NCI-H345 (cell line): ENCODE measurements around the gene COX7A2.

Source experiments
- DNase-seq: peaks from one replicate; lab custom pipeline; 2025; lab: John Stamatoyannopoulos, UW

COX7A2 gene

DNA sequence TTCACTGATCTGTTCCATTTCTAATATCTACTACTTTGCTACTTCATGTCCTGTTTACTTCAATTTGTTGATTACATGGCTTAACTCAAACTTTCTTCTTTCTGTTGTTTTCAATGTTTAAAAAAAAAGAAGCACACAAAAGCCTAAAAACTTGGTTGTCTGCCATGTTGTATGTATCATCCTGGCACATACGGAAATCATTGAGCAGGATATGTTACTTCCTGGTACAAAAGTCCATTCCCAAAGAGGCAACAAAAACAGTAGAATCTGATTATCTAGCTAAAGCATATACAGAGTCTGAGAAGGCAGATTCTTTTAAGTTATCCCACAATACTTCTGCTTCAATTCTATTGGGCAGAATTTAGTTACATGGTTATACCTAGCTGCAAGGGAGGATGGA is 23.2 kb downstream of the COX7A2 start:
- no peak for DNase-seq

DNA sequence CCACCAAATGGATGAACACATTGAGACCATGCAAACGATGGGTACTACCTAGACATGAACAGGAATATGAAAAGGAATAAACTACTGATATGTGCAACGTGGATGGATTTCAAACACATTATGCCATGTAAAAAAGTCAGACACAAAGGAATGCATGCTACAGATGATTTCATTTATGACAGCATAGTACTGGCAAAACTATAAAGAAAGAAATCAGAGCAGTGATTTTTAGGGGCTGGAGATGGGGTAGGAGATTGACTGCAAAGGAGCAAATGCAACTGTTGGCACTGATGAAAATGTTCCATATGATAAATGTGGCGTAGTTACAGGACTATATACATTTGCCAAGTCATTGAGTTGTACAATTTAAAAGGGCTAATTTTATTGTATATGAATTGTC is 24.3 kb downstream of the COX7A2 start:
- no peak for DNase-seq

DNA sequence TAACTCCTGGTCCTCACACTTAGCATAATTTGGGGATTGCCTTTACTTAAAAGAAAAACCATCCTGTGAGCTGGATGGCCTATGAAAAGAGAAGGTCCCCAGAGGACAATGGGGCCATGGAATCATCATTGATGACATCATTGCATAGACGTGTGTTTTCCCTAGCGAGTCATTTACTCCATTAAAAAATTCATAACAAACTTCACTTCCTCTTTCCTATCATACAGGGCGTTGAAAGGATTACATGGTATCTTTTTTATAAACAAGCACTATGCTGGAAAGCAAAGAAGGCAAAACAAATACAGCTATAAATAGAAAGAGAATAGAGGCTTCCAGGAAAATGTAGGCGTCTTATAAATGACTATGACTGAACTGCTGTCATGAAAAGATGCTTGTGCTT is 26.4 kb downstream of the COX7A2 start:
- no peak for DNase-seq

DNA sequence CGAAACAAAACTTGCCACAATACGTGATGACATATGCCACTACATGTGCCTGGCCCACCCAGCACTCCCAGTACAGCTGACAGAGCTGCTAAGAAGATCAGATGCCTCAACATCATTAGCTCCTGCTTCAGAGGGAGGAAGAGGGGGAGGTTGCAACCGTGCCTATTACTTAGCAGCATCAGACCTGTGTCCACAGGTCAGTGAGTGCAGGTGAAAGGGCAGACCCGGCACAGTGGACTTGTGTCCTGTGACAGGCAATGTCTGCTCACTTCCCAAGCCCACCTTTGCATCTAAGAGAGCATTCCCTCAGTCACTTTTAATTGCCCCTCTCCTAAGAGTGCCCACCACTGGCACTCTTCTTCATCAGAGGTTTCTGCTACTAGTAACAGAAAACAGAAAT is 28.3 kb downstream of the COX7A2 start:
- no peak for DNase-seq

DNA sequence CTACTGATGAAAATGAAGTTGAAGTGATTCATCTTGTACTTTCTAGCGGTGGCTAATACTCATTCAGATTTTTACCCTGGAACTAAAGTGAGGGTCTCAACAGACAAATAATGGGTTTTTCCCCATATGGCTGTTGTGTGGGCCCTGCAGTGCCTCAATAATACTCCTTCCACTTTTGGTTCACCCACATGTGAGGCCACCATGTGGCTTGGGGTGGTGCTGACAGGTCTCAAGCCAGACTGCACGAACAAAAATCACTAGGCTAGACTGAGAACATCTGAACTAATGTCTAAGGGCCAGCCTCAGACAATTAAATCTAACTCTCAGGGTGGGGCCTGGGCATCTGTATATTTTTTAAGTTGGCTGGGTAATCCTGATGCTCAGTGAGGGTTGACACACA is 29.9 kb downstream of the COX7A2 start:
- no peak for DNase-seq

DNA sequence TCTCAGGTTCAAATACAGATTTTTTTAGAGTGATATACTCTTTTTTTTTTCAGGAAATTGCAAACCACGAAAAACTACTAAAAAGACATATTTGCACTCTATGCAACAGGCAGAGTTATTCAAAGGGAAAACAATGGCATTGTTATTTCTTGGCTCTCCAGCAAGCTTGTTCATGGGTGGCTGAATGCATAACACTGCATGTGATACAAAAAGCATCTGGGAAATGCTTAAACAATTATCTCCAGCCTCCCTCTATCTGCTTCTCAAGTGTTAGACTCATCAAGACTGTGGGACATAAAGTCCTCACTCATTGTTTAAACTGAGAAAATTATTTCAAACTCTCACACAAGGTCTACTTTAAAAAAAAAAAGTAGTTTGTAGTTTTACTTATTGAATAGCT is 30.5 kb downstream of the COX7A2 start:
- no peak for DNase-seq

DNA sequence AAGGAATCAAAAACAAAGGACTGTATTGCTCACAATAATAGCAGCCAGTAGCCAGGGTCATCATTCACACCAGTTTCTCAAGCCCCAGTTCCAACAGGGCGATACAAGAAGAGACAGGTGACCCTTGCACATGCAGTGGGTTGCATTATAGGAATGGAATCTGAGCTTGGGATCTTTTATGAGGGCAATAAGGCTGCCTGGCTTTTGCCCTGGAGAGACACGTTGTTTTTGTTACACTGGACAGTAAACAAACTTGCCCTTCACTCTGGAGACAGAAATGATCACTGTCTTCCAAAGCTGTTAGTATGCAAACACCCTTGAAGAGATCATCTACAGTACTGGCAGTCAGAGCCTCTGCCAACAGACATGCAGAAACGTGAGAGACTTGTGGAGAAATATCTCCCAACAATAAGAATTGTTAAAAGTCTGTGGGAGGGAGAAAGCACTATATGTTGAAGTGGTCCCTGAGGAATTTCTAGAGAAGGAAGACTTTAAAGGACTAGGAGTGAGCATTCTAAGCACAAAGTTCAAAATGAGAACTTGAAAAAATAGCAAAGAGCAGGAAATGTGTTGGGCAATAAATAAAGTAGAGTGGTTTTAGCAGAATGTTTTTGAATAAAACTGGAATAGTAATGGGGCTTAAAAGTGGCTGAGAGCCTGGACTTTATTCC is 31.5 kb downstream of the COX7A2 start:
- no peak for DNase-seq

DNA sequence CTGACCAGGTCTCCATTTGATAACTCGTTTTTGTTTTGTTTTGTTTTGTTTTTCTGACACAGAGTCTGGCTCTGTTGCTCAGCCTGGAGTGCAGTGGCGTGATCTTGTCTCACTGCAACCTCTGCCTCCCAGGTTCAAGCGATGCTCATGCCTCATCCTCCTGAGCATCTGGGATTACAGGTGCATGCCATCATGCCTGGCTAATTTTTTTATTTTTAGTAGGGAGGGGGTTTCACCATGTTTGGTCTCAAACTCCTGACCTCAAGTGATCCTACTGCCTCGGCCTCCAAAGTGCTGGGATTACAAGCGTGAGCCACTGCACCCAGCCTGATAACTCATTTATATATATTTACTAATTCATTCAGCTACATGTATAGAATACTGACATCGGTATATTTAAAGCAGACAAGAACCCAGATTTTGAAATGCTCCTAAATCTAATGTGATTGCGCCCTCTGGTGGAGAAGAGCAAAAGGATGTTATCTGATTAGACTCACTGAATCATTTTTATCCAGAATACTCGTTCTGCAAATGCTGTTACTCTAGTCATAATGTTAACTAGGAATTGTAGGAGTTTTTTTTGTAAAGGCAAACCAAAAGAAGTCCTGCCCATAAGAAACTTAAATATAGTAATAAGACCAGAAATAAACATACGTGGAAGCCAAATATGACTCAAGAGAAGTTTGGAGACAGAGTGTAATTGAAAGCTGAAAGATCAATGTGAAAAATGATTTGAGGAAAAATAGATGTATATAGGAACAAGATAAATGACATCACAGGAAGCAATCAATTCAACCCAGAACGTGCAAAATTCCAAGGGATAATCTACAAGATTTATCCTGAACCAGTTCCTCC is 32.5 kb downstream of the COX7A2 start:
- peak; percentile 58 for DNase-seq

DNA sequence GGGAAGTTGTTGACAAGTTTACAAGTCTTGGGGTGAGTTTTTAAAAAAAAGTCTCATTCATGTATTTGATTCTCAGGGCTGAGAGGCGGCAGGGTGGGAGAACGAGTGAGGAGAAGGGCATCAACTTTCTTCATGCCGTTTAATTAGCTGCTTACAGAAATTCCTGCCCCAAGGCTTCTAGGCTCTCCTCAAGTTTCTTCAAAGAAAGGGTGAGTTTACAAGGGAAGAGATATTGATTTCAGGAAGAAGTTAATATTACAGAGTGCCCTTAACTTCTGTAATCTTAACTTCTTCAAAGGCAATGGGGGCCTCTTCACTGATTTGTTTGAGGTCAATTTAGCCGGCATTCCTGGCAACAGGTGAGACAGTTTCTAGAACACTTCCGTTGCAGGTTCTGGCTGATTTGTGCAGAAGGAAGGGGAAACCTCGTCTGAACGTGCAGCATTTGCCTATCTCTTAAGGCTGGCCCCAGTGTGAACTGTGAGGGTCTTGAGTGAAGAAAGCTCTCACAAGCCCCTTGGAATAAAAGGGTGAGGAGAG is 34.3 kb downstream of the COX7A2 start:
- DNase-seq: no peak

DNA sequence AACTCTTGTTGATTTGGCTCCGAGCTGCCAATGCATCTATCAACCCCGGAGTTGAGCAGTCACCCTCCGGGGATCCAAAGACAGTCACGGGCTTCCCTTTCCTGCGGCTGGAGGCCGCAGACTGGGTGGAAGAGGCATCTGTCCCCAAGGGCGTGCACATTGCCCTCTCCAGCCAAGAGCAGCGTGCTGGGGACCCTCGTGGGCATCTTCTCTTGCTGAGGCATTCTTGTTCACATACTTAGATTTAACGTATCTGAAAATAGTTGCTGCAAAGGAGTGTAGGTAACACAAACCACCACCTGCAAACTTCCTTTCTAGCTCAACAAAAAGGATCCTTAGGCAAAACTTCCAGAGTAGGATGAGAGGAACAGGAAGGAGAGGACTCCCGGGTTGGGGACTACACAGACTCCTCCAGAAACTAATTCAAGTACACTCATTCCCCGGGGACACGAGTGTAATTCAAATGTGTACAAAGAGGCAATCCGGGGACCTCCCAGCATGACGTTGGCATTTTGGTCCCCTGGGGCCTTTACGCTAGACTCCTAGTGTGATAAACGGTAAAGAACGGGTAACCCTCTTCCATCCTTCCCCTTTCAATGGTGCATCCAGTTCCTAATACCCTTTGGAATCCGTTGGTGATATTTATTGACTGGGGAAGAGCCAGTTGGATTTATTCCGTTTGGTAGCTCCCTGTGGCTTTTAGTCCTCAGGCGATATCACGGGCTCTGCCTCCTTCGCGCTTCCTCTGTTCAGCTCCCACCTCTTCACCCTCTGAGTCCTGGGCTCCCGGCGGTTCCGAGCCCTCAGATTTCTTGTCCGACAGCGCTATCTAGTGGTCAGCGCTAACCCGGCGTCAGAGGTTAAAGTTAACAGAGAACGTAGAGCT is 35.1 kb downstream of the COX7A2 start:
- peak; percentile 81 for DNase-seq

DNA sequence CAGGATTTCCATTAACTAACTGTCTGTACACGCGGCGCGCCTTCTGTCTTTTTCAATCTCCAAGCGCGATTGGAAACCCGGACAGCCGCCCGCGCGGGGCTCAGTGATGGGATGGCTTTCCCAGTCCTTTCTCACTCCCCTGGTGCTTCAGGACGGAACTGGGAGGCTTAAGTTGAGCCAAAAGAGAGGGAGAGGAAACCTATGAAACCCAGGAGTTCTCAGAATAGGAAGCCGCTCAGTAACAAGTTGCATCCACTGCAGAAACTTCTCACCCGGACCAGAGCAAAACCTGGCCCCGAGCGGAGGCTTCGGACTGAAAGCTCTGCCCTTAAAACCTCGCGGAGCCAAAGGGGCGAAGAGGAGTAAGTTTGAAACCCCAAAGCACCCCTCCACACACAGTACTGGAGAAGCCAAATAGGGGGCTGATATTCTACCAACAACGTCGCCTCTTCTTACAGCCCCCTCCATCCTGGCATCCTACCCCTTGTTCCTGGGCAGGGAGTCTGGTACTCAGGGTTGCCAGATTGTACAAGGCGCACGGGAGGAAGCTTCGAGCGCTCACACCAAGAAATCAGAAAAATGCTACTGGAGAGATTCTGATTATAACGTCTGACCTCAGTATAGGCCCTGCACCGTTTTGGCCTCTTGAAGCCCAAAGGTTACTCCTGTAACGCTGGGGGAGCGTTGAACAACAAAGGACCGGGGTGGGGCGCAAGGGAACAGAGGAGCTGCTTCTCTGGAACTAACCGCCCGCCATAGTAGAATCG is 36.8 kb downstream of the COX7A2 start:
- DNase-seq: no peak

DNA sequence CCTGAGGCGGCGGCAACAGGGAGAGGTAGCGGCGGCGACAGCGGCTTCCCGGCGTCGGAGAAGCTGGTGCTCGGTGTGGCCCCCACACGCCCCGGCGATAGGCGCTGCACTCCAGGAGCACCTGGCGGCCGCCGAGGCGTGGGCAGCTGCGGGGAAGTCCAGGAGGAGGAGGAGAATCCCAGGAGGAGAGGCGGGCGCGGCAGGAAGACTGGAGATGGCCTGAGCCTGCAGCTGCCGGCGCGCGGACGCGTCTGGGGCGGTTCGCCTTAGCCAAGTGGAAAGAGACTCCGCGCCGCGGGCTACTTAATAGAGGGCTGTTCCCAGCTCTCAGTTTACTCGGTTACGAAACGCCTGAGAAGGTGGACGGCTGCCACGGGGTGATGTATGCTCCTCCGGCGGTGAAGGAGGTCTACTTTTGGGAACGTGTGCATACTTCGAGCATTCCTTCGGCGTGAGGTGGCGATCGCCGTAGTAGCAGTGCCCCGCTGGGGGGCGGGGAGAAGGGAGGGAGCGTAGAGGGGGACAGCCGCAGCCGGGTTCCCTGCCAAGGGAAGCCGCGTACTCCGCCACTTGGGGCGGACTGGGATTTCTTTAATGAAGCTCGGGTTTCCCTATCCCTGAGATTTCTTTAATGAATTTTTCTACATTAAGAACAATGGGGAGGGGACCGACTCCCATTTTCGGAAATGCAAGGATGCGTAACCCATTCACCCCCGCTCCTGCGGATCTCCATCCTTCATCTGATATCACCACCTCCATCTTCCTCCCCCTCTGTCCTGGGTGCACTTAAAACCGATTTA is 37.6 kb downstream of the COX7A2 start, which contains the start of gene COL12A1:
Gene COL12A1, minus strand, starts transcription at position 278 of the 800 bp plus-strand sequence. CDS start 3,261 bp downstream, outside the sequence.
- DNase-seq: peak; percentile 37

DNA sequence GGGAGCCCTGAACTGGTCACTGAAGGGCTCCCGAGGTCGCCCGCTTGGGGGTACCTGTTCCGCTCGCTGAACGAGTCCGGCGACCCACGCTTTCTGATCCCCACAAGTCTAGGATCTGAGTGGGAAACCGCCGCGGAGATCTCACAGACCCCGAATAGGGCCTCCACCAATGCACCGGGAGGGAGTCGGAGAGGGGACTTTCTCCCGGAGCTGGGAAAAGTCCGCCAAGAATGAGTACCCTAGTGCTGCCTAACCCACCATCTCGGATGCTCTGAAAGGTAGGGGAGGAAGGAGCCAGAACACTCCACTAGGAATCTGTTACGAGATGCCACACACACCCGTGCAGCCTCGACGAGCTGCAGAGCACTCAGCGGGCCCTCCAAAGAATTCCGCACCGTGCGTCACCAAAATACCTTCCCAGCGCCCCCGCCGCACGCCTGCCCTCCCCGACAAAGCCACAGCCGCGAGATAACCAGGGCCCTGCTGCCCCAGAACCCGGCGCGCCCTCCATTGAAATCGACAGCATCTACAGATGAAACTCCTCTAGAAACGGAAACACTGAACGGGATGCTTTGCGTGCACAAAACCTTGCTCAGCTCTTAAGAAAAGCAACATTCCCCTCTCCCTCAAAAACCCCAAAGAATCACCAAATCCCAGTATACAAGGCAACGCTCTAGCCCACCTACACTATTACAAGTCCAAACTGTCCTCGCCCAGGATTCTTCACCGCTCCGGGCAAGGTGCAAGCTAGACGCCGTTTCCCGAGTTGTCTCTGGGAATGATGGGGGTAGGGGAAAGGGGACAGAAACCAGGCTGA is 38.4 kb downstream of the COX7A2 start:
- peak; percentile 37 for DNase-seq

DNA sequence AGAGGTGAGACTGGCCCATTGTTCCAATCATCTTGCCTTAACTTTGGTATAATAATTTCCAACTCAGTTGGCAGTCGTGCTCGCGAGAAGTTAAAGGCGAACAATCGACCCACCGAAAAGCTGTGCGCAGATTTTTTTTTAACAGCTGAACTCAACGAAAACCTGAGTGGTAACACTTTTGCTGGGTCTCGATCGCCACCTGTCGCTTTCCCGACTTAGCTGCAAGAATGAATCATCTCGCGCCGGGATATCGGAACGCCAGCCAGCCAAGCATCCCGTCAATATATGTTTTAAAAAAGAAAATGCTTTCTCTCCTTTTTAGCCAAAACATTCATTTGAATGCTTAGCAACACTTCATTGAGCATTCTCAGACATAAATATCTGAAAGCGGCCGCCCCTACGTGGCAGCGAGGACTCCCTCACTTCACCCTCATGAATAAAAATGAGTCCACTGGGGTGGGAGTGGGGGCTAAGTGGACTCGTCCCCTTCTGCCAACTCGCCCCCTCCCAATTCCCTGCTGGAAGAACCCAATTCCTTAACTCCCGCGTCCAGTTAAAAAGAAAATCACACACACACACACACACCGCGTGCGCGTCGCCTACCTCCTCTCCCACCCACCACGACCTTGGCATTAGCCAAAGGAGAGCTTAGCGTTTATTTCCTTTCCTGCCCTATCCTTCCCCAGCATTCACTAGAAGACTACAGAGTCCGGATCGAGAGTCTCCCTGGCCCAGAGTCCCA is 39.2 kb downstream of the COX7A2 start:
- peak; percentile 69 for DNase-seq

DNA sequence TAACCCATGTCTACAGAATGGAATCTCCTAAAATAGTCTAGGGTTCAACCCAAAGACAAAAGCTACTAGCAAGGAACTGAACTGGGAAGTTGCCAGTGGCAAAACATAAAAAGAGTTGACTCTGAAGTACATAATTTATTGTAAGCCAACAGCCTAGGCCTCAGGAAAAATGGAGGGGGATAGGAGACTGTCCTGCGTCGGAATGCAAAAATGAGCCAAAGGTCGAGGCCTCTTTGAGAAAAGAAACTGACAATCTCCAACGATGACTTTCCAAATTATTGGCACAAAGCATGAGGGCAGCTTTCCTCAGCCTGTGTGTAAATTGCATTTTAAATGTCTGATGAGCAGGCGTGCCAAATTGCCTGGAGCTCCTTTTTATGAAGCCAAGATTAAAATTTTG is 39.9 kb downstream of the COX7A2 start:
- DNase-seq: no peak

DNA sequence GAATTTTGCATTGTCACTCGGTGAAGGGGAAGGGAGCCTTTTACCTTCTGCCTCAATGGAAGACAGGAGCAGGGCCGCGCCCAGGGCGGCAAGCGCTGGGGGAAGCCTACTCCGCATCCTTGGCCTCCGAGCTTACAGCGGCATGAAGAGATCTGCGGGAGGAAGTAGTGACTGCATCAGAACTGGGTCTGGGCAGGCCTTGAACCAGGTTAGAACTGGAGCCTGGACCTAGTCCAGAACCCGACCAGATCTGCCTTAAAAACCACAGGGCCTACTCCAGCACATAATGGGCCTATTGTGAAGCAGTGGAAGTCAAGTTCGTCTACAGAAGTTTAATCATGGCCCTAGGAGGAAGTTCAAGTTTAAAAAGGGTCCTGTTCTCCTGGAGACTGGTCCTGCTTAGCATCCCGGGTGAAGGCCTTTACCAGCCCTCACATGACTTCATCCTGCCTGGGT is 40.9 kb downstream of the COX7A2 start:
- DNase-seq: no peak

DNA sequence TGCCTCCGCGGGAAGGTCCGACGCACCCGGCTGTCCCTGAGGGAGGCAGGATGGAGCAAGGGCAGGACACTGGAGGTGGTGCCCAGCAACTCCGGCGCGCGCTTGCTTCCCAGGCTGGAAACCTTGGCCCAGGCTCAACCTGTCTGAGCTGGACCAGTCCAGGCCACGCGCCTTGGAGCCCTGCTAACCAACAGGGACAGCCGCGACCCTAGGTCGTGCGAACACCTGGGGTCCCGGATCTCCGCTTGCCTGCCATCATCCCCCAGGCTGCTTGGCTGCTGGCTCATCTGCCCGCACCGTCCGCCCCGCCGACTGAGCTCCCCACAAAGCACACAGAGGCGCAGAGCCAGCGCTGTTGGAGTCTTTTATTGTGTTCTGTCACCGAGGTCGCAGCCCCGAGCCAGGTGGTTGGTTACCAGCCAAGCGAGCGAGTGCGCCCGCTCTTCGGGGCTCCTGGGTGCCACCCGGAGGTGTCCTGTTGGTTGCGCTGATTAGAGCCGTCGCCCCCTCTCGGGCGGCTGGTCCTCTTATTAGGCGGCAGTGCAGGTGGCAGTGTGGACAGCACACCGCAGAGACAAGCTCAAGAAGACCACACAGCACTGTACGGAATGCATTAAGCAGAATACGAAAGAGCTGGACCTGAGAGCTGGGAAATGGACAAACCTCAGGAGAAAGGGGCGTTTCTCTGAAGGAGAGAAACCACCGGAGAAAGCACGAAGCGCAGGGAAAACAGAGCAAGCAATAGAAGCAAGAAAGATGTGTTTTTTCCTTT is 41.5 kb downstream of the COX7A2 start:
- peak; percentile 28 for DNase-seq

DNA sequence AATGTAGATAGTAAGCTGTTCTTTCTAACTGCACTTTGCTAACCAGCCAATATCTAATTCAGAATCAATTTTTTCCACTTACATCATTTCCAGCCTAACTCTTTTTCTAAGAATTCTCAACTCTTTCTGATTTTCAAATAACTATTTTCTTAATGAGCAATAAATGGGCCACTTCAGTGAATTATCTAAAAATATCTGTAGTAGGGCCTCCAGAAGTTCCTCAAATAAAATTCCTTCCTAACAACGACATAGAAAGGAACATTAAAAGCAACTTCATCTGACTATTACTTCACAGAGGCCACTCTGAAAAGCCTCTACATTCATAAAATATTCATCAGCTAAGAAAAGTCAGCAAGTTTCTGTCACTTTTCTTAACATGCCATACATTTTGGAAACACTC is 42.6 kb downstream of the COX7A2 start:
- DNase-seq: no peak
